ENCODE results near the gene CD99L2.

- TF ChIP-seq CTCF (IDR thresholded peaks at IDR 0.05; ENCODE audit: low read depth, low read length) (no peak), POLR2A (IDR thresholded peaks at IDR 0.05; ENCODE audit: extremely low read depth, insufficient read length) (no peak), MAX (IDR thresholded peaks at IDR 0.05; ENCODE audit: low read depth, low read length) (no peak), MYC (IDR thresholded peaks at IDR 0.05; ENCODE audit: low read depth, low read length) (no peak)
Measured at GRCh38 chrX:150781677-150782076, 116.8 kb downstream of the CD99L2 start.
